DMS79 (cell line): ENCODE data around the gene MCAM.

Experiments
- DNase-seq: peaks from one replicate; lab custom pipeline; 2025; lab: John Stamatoyannopoulos, UW

MCAM gene, protein sequence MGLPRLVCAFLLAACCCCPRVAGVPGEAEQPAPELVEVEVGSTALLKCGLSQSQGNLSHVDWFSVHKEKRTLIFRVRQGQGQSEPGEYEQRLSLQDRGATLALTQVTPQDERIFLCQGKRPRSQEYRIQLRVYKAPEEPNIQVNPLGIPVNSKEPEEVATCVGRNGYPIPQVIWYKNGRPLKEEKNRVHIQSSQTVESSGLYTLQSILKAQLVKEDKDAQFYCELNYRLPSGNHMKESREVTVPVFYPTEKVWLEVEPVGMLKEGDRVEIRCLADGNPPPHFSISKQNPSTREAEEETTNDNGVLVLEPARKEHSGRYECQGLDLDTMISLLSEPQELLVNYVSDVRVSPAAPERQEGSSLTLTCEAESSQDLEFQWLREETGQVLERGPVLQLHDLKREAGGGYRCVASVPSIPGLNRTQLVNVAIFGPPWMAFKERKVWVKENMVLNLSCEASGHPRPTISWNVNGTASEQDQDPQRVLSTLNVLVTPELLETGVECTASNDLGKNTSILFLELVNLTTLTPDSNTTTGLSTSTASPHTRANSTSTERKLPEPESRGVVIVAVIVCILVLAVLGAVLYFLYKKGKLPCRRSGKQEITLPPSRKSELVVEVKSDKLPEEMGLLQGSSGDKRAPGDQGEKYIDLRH

DNA sequence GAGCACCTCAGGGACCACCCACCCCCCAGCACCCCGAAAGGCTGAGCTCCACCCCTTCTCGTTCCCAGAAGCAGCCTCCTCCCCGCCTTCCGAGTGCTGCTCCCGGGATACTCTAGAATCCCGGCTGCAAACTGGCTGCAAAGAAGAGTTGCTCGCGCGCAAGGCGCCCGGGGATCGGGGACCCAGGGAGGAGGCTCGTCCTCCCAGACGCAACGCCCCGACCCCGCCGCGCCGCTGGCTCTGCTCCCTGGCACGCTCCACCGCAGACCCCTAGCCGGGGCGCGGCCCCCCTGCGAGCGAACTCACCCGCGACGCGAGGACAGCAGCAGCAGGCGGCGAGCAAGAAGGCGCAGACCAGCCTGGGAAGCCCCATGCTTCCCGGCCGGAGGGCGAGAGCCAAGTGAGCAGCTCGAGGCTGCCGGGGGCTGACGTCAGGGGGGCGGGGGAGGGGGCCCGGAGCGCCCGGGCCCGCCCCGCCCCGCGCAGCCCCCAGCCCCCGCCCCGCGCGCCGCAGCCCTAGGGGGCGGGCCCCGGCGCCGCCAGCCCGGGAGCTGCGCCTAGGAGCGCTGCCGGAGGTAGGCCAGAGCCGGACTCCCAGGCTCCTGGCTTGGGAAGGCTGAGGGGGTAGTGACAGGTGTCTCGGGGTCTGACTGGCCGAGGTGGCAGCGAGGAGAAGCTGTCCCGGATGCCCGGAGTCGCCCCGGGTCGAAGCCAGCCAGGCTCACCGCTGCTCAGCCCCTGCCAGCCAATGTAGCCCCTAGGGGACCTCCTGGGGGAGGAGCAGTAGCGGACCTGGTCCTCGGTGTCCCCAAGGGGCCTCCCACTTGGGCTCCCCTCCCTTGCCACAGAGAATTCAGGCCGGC is at the start of gene MCAM:
TSS of gene MCAM (minus strand) at position 402 of the 863 bp plus-strand sequence. CDS start at position 373, 29 bp downstream.
- peak; percentile 57 for DNase-seq

DNA sequence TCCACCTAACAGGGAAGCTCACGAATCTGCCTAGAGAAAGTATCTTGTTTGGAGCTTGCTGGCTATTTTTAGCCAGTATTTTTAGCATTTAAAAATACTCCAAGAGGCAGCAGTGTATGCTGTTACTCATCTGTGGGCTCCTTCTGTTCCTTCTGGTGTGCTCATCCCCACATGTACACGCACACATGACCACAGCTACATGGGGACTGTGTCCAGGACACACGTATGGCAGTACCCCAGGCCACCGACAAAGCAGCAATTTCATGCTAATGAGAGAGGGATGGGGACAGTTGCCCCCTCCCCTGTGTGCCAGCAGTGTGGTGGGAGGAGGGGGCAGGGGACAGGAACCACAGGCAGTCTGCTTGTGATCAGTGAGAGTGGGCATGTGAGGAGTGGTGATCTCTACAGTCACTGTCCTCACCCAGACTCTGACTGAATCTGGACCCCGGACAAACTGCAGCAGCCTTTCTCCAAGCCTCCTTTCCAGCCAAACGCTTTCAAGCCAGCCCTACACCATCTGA is 48.2 kb upstream of the MCAM start:
- DNase-seq, result no peak

DNA sequence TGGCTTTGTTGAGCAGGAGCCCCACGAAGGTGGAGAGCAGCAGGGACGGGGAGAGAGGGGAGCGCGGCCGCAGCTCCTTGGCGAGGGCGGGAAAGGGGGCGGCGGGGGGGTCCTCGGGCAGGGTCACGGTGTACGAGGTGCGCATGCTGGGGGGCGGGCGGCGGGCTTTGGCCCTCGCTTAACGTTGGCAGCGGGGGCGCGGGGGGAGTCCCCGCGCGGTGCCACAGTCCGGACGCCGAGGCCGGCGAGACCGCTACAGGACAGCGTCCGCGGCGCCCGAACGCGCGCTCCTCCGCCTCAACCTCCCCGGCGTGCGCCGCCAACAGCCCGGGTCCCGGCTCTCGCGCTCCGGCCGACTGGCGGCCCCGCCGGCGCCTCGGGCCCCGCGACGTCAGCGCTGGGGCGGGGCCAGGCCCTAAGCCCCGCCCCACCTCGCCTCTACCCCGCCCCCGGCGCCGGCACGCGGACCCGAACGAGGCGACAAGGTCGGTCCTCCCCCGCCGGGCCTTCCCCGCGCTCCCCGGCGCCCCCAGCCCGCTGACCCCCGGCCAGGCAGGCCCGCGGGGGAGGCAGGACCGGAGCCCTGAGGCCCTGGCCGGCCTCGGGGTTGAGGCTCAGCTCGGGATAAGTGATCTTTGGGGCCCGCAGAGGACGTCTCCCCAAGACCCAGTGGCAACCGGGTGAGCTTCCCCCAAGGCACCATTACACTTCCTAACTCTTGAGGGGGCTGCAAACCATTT is 47.1 kb upstream of the MCAM start:
- DNase-seq, result peak; percentile 19

DNA sequence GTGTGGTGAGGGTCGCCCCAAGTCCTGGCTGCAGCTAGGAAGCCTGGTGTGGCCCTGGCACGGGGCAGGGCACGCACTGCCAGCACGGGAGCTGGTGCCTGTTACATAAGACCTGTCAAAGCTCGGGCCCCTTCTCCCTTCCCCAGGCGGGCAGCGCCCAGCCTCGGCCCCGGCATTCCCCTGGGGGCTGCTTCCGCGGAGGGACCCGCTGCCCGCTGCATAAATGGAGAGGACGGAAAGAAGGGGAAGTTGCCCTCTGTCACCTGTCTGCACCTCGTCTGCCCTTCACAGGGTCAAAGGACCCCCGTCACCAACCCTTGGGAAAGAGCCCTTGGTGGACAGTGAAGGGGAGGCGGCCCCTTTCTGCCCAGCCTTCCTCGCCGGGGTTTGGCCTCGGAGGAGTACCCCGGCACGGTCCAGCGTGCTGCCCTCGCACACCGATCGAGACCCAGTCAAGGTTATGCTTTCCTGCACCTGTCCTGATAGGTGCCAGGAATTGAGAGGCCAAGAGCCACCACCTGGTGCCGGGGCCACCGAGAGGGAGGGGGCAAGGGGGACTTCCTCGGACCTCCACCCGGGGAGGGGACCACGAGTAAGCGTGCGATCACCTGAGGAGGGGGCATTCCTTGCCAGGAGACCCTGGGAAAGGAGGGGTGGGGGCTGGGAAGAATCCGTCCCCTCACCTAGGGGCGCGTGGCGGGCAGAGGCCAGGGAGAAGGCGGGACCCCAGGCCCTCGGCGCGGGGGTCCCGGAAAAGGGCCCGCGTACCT is 46.3 kb upstream of the MCAM start:
- peak; percentile 30 for DNase-seq

DNA sequence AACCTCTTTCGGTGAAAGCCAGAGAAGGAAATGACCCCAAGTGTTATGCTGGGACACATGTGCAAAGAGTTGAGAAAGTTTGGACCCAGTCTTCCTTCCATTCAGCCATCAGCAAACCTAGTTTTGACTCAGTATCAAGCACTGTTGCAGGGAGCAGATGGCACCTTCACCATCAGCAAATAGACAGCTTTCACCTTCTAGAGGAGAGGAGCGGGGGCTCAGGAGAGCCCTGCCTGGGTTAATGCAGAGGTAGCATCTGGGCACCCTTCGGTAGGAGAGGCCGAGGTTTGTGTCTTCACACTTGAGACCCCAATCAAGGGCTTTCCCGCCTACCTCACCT is 45.8 kb upstream of the MCAM start:
- no peak for DNase-seq

DNA sequence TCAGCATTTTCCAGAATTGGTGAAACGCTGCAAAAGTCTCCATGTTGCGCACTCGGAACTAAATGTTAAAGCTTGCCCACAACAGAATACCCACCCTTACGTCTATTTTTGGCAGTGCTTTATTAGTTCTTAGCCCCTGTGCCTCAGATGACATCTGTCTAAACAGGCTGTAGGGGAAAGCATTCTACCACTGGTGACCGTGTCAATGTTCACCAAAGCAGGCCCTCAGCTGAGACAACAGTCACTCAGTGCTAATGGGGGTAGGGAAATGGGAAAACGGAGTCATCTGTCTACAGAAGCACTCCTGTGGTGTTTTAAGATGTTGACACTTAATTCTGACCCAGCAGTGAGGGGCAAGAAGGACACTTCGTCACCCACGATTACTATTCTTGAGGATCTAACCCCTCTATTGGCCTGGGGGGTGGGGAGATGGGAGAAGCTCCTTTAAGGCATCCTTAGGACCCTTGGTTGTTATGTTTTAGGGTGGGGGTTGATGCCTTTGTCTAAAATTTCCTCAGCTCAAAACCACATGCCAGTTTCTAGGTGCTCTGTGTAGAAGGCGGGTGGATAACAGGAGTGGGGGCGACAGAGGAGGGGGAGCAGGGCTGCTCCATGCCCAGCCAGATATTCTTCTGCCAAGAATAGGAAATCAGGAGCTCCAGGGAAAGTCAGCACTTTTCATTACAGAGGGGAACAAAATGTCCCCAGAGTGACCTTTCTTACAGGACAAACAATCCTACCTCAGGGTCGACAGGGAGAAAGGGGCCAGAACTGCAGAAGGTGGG is 45.2 kb upstream of the MCAM start:
- peak; percentile 56 for DNase-seq

DNA sequence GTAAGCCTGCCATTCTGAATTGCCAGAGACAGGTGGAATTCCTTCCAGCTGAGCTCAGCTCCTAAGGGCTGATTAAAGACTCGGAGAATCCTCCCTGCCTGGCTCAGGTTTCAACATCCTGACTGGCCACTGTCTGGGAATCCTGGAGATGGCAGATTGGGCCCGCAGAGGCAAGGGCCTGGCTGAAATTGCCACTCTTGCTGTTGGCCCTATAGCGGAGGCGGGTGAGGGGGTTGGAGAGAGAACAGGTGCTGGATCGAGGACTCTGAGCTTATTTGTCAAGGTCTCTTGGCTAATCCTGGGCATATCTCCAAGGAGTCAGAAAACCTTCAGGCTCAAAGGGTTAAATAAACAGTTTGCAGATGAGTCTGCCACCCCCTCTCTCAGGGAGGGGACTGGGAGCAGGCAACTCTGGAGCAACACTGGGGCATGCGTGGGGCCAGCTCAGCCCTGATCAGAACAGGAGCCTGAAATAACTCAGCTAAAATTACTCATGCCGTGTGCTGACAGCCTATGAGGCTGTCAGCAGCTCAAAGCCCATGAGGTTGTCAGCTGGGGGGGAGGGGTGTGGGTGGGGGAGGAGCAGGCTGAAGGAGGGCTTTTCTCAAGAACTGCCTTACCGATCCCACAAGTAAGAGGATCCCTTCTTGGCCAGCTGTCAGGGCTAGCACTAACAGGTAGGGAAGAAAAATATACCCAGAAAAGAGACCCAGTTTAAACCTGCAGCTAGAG is 44.3 kb upstream of the MCAM start:
- peak; percentile 96 for DNase-seq

DNA sequence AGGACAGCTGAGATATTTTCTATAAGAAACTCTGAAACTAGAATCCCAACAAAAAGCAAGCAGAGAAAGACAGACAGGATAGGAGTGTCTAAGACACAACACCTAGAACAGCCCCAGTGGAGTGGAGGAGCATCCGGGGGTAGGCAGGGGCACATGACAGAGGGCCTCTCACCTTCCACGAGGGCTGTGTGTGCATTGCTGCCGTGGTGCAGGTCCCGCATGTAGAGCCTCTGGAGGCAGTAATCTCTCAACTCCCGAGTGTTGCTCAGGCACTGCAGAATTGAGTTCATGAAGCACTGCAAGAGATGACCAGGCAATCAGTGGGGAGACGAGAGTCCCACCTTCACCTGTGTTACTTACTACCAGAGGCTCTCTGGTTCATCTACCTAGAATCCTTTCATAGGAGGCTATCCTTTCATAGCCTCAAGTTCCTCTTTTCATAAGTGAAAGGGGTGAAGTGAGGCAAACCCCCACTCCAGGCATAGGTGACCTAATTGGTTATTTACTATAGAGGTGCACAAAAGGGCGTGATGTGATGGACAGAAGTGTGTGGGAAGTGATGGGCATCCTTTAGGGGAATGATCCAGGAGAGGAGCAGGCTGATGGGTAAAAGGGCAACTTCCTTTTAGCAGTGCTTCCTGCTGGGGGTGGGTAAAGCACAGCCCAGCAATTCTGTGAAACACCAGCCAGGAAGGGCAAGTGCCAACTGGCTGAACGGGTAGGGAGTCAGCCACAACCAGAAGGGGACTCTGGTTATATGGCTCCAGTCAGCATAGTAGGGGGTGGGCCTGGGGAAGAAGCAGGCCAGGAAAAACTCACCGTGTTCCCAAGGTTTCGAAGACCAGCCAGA is 42.7 kb upstream of the MCAM start:
- no peak for DNase-seq

DNA sequence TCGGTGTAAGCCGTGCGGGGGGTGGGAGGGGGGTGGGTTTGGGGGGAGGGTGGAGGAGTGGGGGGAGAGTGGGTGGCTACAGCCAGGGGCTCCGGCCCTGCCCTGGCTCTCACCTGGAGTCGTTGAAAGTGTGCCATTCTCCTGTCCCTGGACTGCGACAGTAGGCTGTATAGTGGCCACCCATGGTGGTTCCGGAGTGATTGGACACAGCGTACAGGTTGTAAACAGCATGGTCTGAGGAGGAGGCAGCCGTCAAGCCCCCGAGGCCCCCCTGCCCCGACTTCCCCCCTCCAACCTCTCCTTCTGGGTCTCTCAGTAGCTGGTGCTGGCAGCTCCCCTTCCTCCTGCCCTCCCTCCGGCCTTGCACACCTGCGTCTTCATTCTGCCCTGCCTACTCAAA is 40.1 kb upstream of the MCAM start:
- DNase-seq, result no peak

DNA sequence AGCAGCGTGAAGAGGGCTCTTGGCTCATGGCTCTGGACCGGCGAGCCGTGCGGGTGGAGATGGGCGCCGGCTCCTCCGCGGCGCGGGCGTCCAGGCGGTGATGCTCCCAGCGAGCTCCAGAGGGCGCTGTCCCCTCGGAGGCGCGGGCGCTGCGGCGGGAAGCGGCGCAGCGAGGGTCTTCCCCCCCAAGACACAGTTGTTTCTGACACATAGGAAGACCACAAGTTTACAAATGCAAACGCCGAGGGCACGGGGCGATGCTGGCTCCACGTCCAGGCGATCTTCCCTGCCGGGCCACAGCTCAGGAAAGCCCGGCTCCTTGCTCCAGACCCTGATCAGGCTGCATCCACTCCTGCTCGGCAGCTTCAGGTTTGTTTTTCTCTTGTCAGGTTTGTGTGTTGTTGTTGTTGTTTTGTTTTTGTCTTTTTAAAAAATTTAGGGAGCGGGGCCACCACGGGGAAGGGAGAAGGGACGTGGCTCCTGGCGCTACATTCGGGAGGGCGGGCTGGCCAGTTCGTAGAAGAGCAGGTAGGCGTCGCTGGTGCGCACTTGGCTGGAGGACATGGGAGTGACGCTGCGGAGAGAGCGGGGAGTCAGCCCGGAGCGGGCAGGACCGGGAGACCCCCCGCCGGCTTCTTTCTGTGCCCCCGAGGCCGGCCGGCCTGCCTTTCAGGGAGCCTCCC is 39.6 kb upstream of the MCAM start:
- no peak for DNase-seq

DNA sequence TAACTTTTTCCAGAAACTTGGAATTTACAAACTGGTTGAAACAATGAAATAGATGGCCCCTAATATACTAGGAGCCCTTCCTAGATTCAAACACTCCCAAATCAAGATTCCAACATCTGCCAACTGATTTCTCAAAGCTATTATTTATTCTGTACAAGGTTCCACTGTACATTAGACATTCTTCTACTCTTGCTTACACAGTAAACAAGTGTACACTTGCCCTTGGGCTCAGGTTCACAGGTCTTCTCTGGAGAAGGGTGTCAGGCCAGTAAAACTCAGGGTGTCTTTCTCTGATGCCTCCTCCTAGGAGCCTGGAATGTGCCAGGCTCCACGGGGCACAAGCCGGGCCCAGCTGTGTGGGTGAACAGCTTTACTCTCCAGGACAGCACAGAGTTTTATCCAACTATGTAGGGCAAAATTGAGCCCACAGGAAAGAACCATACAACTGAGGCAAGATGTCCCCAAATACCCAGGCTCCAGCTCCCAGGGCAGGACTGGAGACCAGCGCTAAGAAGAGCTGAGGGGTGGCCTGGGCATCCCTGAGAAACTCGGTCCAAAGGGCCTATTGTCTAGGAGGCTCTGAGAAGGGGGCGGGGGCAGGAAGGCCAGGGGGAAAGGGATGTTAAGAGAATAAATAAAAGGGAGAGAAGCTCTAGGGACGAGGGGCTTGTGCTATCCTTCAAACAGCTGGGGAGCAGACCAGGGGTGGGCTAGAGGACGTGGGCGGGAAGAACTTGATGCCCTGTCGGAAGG is 38.3 kb upstream of the MCAM start:
- no peak for DNase-seq

DNA sequence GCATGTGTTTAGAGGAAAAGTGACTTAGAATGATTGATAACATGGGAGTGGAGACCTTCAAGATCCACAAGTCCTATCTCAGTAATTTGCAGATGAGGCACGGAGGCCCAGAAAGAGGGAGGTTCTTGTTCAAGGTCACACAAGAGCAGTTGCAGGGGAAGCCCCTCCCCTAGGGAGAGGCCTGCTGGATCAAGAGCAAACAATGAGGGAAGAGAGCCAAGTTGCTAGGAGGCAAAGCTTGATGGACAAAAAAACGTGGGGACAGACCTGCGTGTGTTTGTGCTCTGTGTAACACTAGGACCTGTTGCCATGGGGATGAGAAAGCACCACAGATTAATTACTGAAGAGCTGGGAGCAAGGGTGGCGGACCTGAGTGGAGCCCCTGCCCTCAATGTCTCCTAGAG is 35.9 kb upstream of the MCAM start:
- peak; percentile 83 for DNase-seq

DNA sequence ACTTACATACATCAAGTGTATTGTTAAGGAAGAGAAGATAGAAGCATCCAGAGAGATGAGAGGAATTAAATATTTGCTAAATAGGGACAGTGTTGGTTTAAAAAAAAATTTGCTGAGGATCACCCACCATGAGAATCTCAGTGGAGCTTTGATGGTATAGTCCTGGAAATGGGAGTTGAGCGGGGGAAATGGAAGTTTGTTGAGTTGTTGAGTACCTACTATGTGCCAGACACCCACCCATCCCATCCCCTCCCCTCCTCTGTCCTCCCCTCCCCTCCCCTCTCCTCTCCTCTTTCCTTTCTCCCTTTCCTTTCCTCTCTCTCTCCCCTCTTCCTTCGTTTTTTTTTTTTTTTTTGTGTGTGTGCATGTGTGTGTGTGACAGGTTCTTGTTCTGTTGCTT is 34.3 kb upstream of the MCAM start:
- no peak for DNase-seq

DNA sequence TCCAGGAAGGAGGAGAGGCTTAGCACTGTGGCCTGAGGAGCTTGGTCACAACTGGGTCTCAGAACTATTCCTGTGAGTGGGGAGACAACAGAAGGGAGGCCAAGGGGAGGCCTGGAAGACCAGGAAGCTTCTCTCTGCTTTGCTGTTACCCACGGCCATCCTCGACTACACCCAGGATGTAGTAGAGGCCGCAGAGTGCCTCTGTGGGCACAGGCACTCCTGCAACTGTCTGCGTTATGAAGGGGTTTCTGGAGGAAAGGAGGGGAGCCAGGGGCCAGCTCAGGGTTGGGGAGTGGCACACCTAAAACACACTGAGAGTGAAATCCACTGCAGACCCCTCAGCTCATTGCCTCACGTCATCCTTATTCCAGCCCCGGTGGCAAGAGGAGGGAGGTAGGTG is 33.4 kb upstream of the MCAM start:
- DNase-seq, result no peak

DNA sequence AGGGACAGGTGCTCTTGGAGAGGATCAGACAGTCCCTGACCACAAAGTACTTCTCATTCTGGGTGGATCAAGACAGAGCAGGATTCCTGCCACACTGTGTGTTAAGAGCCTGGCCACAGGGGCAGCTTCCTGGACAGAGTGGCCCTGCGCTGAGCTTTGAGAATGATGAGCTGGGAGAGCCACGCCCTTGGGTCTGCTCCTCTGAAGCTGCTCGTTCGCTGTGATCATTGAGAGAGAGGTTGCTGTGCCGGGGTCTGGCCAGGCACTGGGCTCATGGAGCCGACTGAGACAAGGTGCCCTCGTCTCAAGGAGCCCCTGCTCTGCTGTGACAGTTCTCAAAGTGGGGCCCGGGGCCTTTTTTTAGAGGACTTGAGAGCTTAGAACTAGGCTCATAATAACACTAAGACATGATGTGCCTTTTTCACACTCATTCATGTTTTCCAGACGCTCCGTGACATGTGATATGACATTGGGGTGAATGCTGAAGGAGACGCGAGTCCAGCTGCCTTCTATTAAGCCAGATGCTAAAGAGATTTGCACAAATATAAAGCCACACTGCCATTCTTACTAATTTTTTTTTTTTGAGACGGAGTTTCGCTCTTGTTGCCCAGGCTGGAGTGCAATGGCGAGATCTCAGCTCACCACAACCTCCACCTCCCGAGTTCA is 31.1 kb upstream of the MCAM start:
- no peak for DNase-seq

DNA sequence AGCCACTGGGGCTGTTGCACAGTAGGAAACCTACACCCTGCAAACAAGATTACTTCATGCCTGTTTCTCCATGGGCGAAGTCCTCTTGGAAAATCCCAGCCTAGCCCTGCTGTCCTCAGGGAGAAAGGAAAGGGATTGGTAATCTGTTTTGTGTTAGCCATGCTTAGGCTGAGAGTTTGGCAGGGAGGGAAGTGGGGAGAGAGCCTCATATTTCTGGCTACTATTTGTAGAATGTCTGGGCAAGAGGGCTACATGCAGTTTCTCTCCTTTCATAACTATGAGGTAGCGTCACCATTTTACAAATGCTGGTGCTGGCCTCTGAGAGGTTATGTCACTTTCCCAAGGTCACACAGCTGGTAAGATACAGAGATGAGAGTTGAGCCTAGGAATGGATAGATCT is 30.3 kb upstream of the MCAM start:
- no peak for DNase-seq

DNA sequence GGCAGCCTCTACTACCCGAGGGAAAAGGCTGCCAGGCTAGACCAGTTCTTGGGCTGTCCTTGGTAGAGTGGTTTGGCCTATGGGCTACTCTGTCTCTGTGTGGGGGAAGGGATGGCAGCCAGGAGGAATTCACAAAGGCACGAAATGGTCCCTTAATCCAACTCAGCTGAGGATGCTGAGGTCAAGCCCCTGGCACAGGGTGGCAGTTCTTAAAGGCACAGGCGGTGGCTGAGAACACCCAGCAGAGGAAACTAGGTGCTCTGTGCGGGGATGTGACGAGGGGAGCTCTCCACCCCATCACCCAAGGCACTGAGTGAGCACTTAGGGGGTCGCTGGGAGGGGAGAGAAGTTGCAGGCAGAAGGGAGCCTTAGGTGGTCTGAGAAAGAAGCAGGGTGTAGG is 29.7 kb upstream of the MCAM start, which contains the start of gene MFRP:
TSS of gene MFRP (minus strand) at position 101 of the 400 bp plus-strand sequence. CDS start 192 bp downstream, outside the sequence.
- no peak for DNase-seq
